ENCODE results near the gene CCDC6. TPM values are rescaled to one million over a fixed set of nuclear protein-coding genes. Genes with fewer than 3 reads are reported as not detected.

Gene CCDC6
- total and polyA plus RNA-seq, 9 of the 15 experiments (the other 6 are each of a cell fraction or from before 2014, with no cell fraction given) = 10.4 to 41.0 (median 20.9) TPM

GRCh38 chr10:59819265-59819664, 87.1 kb downstream of the CCDC6 start (continued):
- TF ChIP-seq, protein P1, sequence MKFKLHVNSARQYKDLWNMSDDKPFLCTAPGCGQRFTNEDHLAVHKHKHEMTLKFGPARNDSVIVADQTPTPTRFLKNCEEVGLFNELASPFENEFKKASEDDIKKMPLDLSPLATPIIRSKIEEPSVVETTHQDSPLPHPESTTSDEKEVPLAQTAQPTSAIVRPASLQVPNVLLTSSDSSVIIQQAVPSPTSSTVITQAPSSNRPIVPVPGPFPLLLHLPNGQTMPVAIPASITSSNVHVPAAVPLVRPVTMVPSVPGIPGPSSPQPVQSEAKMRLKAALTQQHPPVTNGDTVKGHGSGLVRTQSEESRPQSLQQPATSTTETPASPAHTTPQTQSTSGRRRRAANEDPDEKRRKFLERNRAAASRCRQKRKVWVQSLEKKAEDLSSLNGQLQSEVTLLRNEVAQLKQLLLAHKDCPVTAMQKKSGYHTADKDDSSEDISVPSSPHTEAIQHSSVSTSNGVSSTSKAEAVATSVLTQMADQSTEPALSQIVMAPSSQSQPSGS (CRISPR knock-in tag; IDR thresholded peaks at IDR 0.05) = no peak
- no peak for TF ChIP-seq CHD4 (IDR thresholded peaks at IDR 0.05; ENCODE audit: insufficient read depth, insufficient replicate concordance, low read depth, low read length, poor library complexity, severe bottlenecking)
- no peak for TF ChIP-seq PTBP1 (IDR thresholded peaks at IDR 0.05; ENCODE audit: low read depth, low read length)
- TF ChIP-seq AFF4 (CRISPR knock-in tag; IDR thresholded peaks at IDR 0.05) = no peak
- TF ChIP-seq ZNF24 (IDR thresholded peaks at IDR 0.05) = no peak
- TF ChIP-seq ETV6 (IDR thresholded peaks at IDR 0.05; ENCODE audit: borderline replicate concordance in 1 of 2, low read depth in 2 of 2, low read length in 1 of 2) = no peak
- TF ChIP-seq ETV6 (CRISPR knock-in tag; IDR thresholded peaks at IDR 0.05; ENCODE audit: borderline replicate concordance) = no peak
- no peak for TF ChIP-seq GABPB1 (CRISPR knock-in tag; IDR thresholded peaks at IDR 0.05)
- no peak for TF ChIP-seq TEAD4 (IDR thresholded peaks at IDR 0.05; ENCODE audit: low read length)
- TF ChIP-seq TEAD4 (CRISPR knock-in tag; IDR thresholded peaks at IDR 0.05; ENCODE audit: borderline replicate concordance) = no peak
